NCI-H524 (cell line): ENCODE measurements around the gene RPP25.
"Not testable (repeated sequence)": the region's sequence is repeated elsewhere in the genome, so short reads cannot be mapped to it uniquely, and the experiment has no call there.

ENCODE experiments used
- DNase-seq, 2 experiments: peaks; one replicate each; lab custom pipeline; 2025; lab: John Stamatoyannopoulos, UW

Gene RPP25

DNA sequence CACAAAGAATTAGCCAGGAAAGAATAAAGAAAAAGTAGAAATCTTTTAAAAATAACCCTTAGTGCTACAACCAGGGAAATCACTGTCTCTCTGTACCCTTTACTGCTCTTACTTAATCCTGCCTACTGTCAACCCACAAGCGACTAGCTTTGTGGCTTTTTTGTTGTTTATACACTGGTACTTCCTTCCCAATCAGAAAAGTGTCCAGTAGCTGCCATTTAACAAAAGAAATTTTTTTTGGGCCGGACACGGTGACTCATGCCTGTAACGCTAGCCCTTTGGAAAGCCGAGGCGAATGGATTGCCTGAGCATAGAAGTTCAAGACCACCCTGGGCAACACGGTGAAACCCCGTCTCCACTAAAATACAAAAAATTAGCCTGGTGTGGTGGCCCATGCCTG lies 36.1 kb downstream of the RPP25 start:
- no peak for DNase-seq

DNA sequence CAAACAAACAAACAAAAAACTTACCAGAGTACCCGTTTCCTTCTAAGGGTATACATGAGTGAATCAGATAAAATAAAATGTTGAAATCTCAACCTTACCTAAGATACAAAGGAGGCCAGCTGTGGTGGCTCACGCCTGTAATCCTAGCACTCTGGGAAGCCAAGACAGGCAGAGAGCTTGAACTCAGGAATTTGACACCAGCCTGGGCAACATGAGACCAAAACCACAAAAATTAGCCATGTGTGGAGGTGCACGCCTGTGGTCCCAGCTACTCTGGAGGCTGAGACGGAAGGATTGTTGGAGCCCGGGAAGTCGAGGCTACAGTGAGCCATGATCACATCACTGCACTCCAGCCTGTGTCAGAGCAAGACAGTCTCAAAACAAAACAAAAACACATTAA lies 38.9 kb downstream of the RPP25 start:
- DNase-seq: no peak

DNA sequence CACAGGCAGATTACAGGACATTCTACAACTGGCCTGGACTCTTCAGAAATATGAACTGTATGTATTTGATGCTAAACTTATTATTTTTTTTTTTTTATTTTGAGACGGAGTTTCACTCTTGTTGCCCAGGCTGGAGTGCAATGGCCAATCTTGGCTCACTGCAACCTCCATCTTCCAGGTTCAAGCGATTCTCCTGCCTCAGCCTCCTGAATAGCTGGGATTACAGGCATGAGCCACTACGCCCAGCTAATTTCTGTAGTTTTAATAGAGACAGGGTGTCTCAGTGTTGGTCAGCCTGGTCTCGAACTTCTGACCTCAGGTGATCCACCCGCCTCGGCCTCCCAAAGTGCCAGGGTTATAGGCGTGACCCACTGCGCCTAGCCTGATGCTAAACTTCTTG lies 42.8 kb downstream of the RPP25 start:
- DNase-seq: not testable (repeated sequence)

DNA sequence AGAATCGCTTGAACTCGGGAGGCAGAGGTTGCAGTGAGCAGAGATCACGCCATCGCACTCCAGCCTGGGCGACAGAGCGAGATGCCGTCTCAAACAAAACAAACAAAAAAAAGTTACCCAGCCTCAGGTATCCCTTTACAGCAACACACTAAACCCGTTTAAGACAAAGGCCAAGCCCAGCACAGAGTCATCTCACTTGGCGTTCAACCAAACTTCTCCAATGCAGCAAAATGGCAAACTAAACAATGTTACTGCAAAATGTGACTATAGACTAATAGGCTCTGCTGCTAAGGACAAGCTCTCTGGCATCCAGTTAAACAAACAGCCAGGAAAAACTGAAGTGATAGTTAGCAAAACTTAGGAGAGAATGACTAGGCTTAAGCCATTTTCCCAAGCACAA lies 43.5 kb downstream of the RPP25 start:
- DNase-seq: no peak

DNA sequence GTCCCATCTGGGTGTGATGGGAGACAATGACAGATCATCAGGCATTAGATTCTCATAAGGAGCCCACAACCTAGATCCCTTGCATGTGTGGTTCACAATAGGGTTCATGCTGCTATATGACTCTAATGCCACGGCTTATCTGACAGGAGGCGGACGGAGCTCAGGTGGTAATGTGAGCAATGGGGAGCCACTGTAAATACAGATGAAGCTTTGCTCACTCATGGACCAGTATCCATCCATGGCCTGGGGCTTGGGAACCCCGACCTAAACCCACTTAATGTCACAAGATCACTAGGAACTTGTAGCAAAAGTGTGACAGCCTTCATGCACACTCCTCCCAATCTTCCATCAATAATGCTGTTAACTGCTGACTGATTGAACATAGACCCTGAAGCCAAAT lies 47.9 kb downstream of the RPP25 start:
- no peak for DNase-seq

DNA sequence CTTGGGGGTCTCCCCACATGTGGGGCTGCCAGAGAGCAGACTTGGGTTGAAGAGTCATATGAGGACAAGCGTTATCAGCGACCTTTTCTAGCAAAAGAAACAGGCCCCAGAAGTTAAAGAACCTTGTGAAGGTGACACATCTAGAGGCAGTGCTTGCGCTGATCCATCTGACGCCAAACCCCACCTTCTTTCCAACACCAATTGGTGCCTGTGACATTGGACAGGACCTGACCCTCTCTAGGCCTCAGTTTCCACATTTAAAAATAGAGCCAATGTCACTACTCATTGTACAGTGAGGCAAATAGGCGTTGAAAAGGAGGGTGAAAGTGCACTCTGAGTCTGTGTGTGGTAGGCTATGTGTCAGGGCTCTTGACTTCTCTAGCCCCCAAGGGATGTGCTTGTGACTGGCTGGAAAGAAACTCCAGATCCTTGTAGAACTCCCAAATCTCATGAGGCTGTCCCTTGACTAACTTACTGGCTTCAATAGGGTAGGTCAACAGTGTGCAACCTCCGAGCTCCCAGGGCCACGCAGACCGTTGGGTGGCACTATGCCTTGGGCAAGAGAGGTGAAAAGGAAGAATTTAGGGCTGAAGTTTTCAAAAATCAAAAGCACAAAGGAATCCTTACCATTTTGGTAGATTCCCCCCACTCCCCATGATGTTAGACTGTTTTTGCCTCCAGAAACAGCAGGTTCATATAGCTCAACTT lies 49.3 kb downstream of the RPP25 start:
- DNase-seq: peak in 1 of 2 experiments; percentile 54

DNA sequence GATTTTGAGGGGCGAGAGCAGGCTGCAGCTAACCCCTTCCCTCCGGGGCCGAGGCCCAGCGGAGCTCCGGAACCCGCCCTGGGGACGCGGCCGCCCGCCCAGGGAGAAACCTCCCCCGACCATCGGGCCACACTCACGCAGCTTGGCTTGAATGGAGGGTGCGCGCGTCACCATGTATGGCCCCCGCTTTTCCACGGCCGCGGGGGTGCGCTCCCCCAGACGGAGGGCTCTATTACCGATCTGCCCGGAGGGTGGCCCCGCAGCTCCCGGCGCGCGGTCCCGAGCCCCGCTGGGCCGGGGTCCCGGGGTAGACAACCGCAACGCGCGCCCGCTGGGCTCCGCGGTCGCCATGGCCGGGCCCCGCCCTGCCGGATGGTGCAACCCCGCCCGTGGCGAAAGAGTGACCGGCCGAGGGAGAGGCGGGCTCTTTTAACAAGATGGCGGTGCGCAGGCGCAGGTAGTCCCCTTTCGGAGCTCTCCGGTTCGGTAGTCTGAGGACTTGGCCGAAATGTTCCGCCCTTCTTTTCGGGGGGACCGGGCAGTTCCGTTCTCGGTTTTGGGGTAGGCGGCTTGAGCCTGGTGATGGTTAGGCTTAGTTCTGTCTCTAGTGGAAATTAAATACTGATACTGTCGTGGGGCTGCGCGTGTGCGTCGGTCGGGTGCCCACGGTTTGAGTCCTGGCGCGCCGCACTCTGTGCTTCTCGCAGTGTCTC lies 50.0 kb downstream of the RPP25 start, which contains the start of gene FAM219B:
FAM219B (minus strand) TSS at position 402 of the 713 bp plus-strand sequence; CDS start at position 351, 51 bp downstream.
- peak; percentile 73 to 90 for DNase-seq

DNA sequence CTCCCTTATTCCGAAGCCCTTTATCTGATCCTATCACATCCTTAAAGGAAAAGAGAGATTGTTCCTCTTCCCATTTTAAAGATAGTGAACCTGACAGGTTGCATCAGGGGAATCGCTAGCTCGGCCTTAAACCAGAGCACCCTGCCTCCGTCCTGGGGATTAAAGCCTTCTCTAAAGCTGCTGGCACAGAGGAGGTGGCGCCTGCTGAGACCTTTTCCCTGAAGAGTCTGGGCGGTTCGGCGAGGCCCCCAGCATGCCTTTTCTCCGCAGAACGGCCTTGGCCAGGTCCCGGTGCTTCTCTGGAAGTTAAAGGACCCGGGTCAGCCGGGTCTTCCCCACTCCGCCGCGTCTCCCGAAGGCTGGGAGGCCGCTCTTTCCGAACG lies 50.5 kb downstream of the RPP25 start:
- peak; percentile 50 to 69 for DNase-seq
